Occipital lobe (tissue), 2 donors: Measurements from ENCODE around the gene BCL2A1. TPM values are rescaled to one million over a fixed set of nuclear protein-coding genes. Genes with fewer than 3 reads are reported as not detected.
"Not testable (repeated sequence)": the region's sequence is repeated elsewhere in the genome, so short reads cannot be mapped to it uniquely, and the experiment has no call there.

ENCODE experiments used
- DNase-seq: peaks from one replicate; lab custom pipeline; 2025; lab: John Stamatoyannopoulos, UW
- total RNA-seq: library from RNA; depleted of rRNA; stranded (reverse); fragments of >200 nt; gene quantifications from one replicate; pipeline ENCODE4 v1.2.3, GENCODE V29; 2014

The BCL2A1 gene
- total RNA-seq, 1 donor from 2014 or later: 0.94 TPM

DNA sequence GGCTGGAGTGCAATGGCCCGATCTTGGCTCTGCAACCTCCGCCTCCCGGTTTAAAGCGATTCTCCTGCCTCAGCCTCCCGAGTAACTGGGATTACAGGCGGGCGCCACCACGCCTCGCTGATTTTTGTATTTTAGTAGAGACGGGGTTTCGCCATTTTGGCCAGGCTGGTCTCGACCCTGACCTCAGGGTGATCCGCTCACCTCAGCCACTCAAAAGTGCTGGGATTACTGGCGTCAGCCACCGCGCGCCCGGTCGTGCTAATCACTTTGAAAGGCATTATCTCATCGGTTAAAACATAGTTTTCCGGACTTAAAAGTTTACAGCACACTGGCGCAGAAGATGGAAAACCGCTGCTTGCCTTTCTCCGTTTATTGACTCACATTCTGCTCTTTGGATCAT is 46.6 kb downstream of the BCL2A1 start:
- DNase-seq: no peak

DNA sequence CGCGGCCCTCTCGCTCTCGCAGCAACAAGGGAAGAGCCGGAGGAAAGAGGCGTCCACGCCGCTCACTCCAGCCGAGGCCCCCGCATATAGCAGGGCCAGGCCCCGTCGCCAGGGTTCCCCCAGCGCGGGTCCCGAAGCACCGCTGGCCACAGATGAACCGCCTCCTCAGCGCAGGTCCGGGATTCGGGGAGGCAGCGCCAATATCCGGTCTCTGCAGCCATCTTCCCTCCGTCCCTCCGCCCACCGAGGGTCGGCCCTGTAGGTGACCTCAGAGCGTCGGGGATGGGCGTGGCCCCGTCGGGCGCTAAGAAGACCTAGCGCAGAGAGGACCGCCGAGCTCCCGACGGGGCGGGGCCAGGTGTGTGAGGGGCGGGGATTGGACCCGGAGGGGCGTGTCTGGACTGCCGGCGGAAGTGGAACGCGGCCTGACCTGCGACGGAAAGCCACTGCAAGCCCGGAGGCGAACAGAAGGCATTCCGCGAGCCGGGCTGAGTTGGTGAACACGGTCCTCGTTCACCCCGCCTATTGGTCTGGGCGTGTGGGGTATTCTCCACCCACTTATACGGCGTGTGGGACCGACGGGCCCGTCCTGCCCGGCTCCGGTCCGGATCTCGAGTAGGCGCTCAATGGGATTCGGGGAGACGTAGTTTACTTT is 47.4 kb downstream of the BCL2A1 start:
- peak; percentile 74 for DNase-seq

DNA sequence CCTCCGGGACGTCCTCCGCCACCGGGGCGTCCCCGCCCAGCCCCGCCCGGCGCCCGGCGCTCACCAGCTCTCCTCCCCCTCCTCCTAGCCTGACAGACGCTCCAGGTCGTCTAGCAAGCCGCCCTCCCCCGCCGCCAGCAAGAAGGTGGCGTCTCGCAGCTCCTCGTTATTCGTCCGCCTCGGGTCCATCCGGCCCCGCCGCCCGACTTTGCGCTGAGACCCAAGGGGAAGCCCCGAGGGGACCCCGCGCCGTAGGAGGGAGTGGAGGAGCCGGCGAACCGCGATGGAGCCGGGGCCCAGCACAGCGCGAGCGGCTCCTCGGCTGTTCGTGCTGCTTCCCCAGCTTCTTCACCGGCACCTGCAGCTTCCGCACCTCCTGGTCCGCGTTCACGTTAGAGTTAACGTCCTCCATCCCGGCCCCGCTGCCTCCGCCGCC is 47.9 kb downstream of the BCL2A1 start:
- peak; percentile 34 for DNase-seq

DNA sequence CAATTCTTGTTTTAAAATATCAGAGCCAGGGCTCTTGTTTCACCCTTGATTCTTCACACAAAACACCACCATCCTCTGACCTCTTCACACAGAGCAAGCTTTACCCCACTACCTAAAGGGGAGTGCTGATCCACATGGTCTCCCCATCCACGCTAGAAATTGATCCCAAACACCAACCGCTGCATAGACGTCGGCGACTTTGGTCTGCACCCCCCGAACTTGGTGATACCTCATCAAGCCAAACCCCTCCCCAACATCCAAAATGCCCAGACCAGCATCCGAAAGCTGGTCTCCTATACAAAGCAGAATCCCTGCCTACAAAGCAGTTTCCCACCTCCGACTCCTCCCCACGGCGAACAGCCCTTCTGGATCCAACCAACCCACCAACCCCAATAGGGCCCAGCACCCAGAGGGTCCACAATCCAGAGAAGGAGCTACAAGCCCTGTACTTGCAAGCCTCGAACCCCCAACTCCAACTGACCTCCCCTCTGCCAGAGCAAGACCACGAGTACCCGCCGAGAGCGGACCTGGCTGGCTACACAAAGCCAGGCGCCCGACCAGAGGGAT is 48.4 kb downstream of the BCL2A1 start:
- DNase-seq: no peak

DNA sequence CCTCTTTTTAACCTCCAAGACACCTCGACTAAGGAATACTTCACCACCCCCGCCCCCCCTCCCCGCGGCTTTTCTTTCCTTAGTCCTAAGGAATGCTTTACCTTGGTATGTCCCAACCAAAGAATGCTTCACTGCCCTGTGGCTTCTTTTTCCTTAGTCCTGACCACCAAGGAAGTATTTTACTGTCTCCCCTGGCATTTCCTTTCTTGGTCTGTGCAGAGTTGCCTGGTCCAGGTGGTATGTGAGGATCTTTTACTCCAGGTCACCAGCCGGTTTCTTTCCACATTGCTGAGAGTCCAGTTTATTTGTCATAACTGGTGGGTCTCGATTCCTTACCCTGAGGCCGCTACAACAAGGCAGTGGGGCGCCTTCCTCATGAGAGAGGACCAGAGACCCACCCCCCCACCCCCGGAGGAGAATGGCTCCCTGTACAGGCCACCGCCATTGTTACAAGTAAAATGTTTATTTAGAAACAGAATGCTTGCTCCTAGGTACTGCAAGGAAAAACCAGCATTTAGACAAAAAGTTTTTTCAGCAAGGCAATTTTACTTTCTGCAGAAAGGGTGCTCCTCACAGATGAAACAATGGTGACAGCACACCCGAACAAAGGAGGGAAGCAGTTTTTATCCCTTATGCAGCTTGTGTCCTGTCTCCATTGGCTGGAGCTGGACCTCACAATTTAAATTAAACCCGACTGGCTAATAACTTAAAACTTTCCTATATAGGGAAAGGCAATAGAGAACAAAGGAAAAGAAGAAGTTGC is 51.1 kb downstream of the BCL2A1 start:
- DNase-seq: no peak

DNA sequence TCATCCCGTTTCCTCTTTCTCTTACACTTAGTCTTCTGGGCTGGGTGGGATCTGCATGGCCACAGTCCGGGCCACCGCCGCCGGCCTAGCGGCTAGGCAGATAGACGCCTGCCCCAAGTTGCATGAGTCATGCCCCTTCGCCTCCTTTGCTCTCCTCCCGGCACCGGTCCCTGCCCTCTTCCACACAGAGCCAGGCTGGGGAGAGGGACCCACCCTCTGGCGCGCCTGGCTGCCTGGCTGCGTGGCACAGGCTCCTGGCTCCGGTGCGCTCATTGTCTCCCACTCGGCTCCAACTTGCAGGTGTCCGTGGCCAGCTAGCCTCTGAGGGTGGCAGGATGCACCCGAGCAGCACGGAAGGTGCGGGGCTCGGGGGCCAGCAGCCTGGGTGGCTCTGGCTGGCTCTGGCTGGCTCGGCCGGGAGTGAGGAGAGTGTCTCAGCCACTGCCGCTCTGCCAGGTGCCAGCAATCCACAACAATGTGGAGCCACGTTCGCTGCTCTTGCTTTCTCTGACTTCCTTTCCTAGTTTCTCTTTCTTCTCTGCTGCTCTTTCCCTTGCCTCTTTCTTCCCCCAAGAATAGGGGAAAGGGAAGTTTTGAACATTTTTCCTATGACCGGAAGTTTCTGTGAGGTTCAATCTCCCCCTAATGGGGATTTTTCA is 51.8 kb downstream of the BCL2A1 start:
- DNase-seq: no peak

DNA sequence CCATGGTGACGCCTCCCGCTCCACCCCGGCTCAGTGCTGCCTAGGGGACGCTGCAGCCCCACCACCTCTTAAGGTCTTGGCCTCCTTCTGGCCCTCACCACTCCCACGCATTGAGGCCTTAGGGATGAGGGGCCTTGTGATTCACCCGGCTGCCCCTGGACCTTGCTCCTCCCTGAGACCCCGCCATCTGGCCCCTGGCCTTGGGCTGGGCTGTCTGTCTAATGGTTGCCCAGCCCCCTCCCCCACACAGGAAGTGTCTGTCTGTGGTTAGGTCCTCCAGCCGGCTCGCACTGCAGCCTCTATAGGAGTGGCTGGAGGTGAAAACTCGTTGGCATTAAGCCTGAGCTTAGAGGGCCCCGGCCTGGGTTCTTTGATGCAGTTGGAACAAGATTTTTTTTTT is 52.7 kb downstream of the BCL2A1 start:
- DNase-seq: no peak

DNA sequence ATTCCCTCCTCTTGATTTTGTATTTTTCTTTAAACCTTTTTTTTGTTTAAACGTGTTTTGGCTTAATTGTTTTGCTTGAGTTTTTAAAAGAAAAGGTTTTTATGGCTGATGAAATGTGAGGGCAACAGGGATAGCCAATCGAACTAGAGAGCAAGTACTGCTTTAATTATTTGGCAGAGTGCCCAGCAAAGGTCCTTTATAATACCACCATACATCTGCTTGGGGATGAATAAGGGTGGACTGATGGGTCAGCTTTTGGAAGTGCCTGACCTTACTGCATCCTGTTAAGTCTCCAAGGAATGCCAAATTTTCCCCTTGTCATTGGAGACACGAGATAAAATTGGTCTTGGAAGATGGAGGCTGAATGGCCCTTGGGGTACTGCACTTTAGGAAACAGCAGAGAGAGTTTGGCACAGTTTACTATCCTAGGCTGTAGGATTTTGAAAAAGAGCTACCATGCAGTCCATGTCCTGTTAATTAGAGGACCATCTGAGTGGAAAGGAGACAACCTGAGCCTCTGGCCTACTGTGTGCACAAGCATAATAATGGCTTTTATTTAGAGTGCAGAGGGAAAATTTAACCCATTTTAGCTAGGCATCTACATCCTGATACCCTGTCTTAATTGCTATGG is 54.4 kb downstream of the BCL2A1 start:
- no peak for DNase-seq

DNA sequence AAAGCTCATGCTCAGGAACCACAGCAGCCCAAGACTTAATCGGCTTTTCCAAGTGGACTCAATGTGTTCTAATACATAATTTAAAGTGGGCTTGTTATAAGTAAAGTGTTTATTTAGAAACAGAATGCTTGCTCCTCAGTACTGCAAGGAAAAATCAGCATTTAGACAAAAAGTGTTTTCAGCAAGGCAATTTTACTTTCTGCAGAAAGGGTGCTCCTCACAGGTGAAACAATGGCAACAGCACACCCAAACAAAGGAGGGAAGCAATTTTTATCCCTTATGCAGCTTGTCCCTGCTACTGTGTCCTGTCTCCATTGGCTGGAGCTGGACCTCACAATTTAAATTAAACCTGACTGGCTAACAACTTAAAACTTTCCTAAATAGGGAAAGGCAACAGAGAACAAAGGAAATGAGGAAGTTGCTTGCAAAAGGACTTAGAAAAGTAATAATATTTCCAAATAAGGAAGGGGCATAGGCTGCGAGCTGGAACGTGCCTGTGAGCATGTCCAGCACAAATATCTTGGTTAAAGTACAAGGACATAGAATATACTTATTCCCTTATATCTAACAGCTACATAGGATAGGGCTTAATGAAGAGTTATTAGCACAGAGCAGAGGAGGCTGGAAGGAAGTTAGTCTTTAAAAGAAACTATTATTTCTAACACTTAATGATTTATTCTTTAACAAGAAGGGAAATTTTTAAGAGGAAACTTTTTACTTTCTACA is 55.1 kb downstream of the BCL2A1 start:
- not testable (repeated sequence) for DNase-seq

DNA sequence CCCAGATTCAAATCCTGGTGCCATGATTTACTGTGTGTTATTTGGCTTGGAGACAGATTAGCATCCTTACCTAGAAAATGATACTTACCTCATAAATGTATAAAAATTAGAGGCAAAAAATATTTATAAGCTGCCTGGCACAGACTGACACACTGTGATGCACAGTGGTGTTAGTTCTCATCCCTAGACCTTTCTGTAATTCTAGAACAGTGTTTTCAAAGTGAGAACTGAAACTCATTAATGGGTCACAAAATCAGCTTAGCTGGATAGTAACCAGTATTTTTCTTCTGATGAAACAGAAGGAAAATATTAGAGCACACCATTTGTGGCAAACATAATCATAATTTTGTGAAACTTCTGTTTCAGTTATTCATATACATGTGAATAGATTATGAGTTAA is 56.3 kb downstream of the BCL2A1 start:
- no peak for DNase-seq

Other genes starting within 250 kb of the BCL2A1 start
- 5.5 TPM for gene MTHFS, start 74.2 kb downstream of the BCL2A1 start, total RNA-seq
- 135 TPM for gene ZFAND6, start 88.5 kb upstream of the BCL2A1 start, total RNA-seq
- 1.6 TPM for gene FAH, start 181.8 kb upstream of the BCL2A1 start, total RNA-seq